ENCODE results near the gene TRIO.

The TRIO gene

GRCh38 chr5:14417276-14417730 lies 274.2 kb downstream of the TRIO start:
- no peak overlapping the region for H2BK5ac ChIP-seq (ENCODE audit: low read depth, low read length, poor library complexity)
- no peak for DNase-seq
- no peak overlapping the region for H3K4me2 ChIP-seq (ENCODE audit: low read length)
- peaks cover 2% of the 10 kb centered on the region for H3K79me2 ChIP-seq (ENCODE audit: control insufficient read depth, insufficient read depth, low read length, poor library complexity)
- no peak overlapping the region for H2BK12ac ChIP-seq (ENCODE audit: low read length)
- H3K23ac ChIP-seq (ENCODE audit: low read length) = no peak overlapping the region
- no peak overlapping the region for H3K4me3 ChIP-seq (ENCODE audit: low read depth, low read length)
- no peak overlapping the region for H3K18ac ChIP-seq (ENCODE audit: low read length)
- H2AK5ac ChIP-seq (ENCODE audit: low read length) = no peak overlapping the region
- no peak overlapping the region for H3K14ac ChIP-seq (ENCODE audit: low read length)
- no peak overlapping the region for H2AFZ ChIP-seq (ENCODE audit: insufficient read depth, low read length, poor library complexity)
- peaks cover 13% of the 10 kb centered on the region for H3K79me1 ChIP-seq (ENCODE audit: low read length)
- H3K36me3 ChIP-seq (ENCODE audit: control insufficient read depth in 1 of 2, insufficient read depth in 2 of 2, low read length in 2 of 2) = peaks cover 45 to 62% of the 10 kb centered on the region in 2 experiments
- peak overlapping the region; percentile 60 for H3K27ac ChIP-seq (ENCODE audit: low read depth, low read length)
- H3K27me3 ChIP-seq (ENCODE audit: insufficient read depth, low read length) = no peaks in the 10 kb centered on the region
- H3K9ac ChIP-seq (ENCODE audit: low read length) = no peak overlapping the region
- no peaks in the 10 kb centered on the region for H3K9me3 ChIP-seq (ENCODE audit: insufficient read depth, low read depth, low read length)
- H4K8ac ChIP-seq (ENCODE audit: low read depth, low read length) = no peak overlapping the region
- H3K4ac ChIP-seq (ENCODE audit: low read depth, low read length) = no peak overlapping the region
- peaks cover 16 to 21% of the 10 kb centered on the region in 2 experiments for H3K4me1 ChIP-seq (ENCODE audit: control insufficient read depth in 1 of 2, insufficient read depth in 2 of 2, low read length in 2 of 2)
- H4K12ac ChIP-seq (ENCODE audit: low read depth, low read length) = no peak overlapping the region
- WGBS (ENCODE audit: extremely low coverage, insufficient coverage, insufficient read length) = no CpG with 5 or more reads among the region's 5 CpGs
- H4K91ac ChIP-seq (ENCODE audit: low read depth, low read length) = no peak overlapping the region
- no peak overlapping the region for H2BK120ac ChIP-seq (ENCODE audit: insufficient read depth, low read length, poor library complexity)

GRCh38 chr5:14417792-14418765 lies 274.9 kb downstream of the TRIO start:
- Histone ChIP-seq H3K27ac (ENCODE audit: low read depth, low read length) (peak overlapping the region; percentile 60), H2AFZ (ENCODE audit: insufficient read depth, low read length, poor library complexity) (no peak overlapping the region), H3K79me2 (ENCODE audit: control insufficient read depth, insufficient read depth, low read length, poor library complexity) (peaks cover 2% of the 10 kb centered on the region), H2BK120ac (ENCODE audit: insufficient read depth, low read length, poor library complexity) (peak overlapping the region; percentile 59), H3K9ac (ENCODE audit: low read length) (no peak overlapping the region), H3K79me1 (ENCODE audit: low read length) (peaks cover 13% of the 10 kb centered on the region), H3K27me3 (ENCODE audit: insufficient read depth, low read length) (no peaks in the 10 kb centered on the region), H3K4me3 (ENCODE audit: low read depth, low read length) (no peak overlapping the region), H3K4ac (ENCODE audit: low read depth, low read length) (peak overlapping the region; percentile 24), H2BK12ac (ENCODE audit: low read length) (peak overlapping the region; percentile 47), H3K14ac (ENCODE audit: low read length) (peak overlapping the region; percentile 47), H4K91ac (ENCODE audit: low read depth, low read length) (peak overlapping the region; percentile 71), H2BK5ac (ENCODE audit: low read depth, low read length, poor library complexity) (peak overlapping the region; percentile 28), H3K9me3 (ENCODE audit: insufficient read depth, low read depth, low read length) (no peaks in the 10 kb centered on the region), H4K8ac (ENCODE audit: low read depth, low read length) (peak overlapping the region; percentile 37), H3K4me2 (ENCODE audit: low read length) (no peak overlapping the region), H2AK5ac (ENCODE audit: low read length) (peak overlapping the region; percentile 59), H3K18ac (ENCODE audit: low read length) (peak overlapping the region; percentile 9), H3K4me1 (ENCODE audit: control insufficient read depth in 1 of 2, insufficient read depth in 2 of 2, low read length in 2 of 2) (peaks cover 19 to 25% of the 10 kb centered on the region in 2 experiments), H3K36me3 (ENCODE audit: control insufficient read depth in 1 of 2, insufficient read depth in 2 of 2, low read length in 2 of 2) (peaks cover 42 to 59% of the 10 kb centered on the region in 2 experiments), H3K23ac (ENCODE audit: low read length) (no peak overlapping the region), H4K12ac (ENCODE audit: low read depth, low read length) (no peak overlapping the region)
- WGBS (ENCODE audit: extremely low coverage, insufficient coverage, insufficient read length) = no CpG with 5 or more reads among the region's 17 CpGs
- DNase-seq = no peak

- no peak overlapping the region for H3K27ac ChIP-seq (ENCODE audit: low read depth, low read length)
- H3K9ac ChIP-seq (ENCODE audit: low read length) = no peak overlapping the region
- peak overlapping the region; percentile 11 for H3K14ac ChIP-seq (ENCODE audit: low read length)
- peaks cover 20 to 29% of the 10 kb centered on the region in 2 experiments for H3K4me1 ChIP-seq (ENCODE audit: control insufficient read depth in 1 of 2, insufficient read depth in 2 of 2, low read length in 2 of 2)
- no peak overlapping the region for H2BK120ac ChIP-seq (ENCODE audit: insufficient read depth, low read length, poor library complexity)
- H2AK5ac ChIP-seq (ENCODE audit: low read length) = no peak overlapping the region
- H4K12ac ChIP-seq (ENCODE audit: low read depth, low read length) = no peak overlapping the region
- no peak overlapping the region for H4K8ac ChIP-seq (ENCODE audit: low read depth, low read length)
- no peak overlapping the region for H2BK5ac ChIP-seq (ENCODE audit: low read depth, low read length, poor library complexity)
- H3K79me2 ChIP-seq (ENCODE audit: control insufficient read depth, insufficient read depth, low read length, poor library complexity) = peaks cover 2% of the 10 kb centered on the region
- no peaks in the 10 kb centered on the region for H3K9me3 ChIP-seq (ENCODE audit: insufficient read depth, low read depth, low read length)
- H3K18ac ChIP-seq (ENCODE audit: low read length) = peak overlapping the region; percentile 82
- H3K4me2 ChIP-seq (ENCODE audit: low read length) = no peak overlapping the region
- no peak overlapping the region for H2BK12ac ChIP-seq (ENCODE audit: low read length)
- peaks cover 39 to 51% of the 10 kb centered on the region in 2 experiments for H3K36me3 ChIP-seq (ENCODE audit: control insufficient read depth in 1 of 2, insufficient read depth in 2 of 2, low read length in 2 of 2)
- no peak overlapping the region for H3K4ac ChIP-seq (ENCODE audit: low read depth, low read length)
- no peak for DNase-seq
- no peak overlapping the region for H3K4me3 ChIP-seq (ENCODE audit: low read depth, low read length)
- H3K27me3 ChIP-seq (ENCODE audit: insufficient read depth, low read length) = no peaks in the 10 kb centered on the region
- no CpG with 5 or more reads among the region's 12 CpGs for WGBS (ENCODE audit: extremely low coverage, insufficient coverage, insufficient read length)
- peaks cover 13% of the 10 kb centered on the region for H3K79me1 ChIP-seq (ENCODE audit: low read length)
- H2AFZ ChIP-seq (ENCODE audit: insufficient read depth, low read length, poor library complexity) = no peak overlapping the region
- no peak overlapping the region for H3K23ac ChIP-seq (ENCODE audit: low read length)
- H4K91ac ChIP-seq (ENCODE audit: low read depth, low read length) = peak overlapping the region; percentile 0
Measured at GRCh38 chr5:14419686-14420085, 276.5 kb downstream of the TRIO start.

DNA sequence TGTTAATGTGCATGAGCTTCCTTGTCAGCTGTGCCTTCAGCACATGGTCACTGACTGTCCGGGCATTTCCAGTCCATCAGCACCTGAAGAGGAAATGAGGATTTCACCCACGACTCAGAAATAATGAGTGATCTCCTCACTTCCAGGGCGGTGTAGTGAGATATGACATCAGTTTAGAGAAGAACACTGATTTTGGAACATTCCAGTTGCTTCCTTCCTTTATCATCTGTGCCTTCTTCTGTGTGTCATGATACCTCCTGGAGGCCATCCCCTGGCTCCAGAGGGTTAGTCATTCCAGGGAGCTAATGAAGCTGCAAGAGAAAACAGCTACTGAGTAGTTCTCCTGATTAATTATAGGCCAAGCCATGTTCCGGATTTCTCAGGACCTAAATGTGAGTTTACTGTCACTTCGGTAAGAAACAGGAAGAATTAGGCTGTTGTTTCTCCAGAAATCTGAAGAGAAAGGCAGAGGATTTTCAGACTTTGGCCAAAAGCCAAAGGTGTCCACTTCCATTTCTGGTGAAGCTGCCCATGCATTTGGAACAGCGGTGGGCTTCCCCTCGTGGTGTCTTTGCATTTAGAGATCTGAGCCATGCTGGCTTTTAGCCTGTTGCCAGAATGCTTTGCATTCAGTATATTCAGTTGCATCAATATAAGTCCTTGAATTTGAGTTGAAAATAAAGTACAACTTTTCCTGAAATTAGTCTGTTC lies 277.1 kb downstream of the TRIO start:
- Histone ChIP-seq H3K23ac (ENCODE audit: low read length) (no peak overlapping the region), H3K9me3 (ENCODE audit: insufficient read depth, low read depth, low read length) (no peaks in the 10 kb centered on the region), H3K4me2 (ENCODE audit: low read length) (no peak overlapping the region), H4K12ac (ENCODE audit: low read depth, low read length) (no peak overlapping the region), H2AFZ (ENCODE audit: insufficient read depth, low read length, poor library complexity) (no peak overlapping the region), H2BK12ac (ENCODE audit: low read length) (no peak overlapping the region), H3K14ac (ENCODE audit: low read length) (no peak overlapping the region), H3K18ac (ENCODE audit: low read length) (peak overlapping the region; percentile 82), H3K4me3 (ENCODE audit: low read depth, low read length) (no peak overlapping the region), H3K9ac (ENCODE audit: low read length) (no peak overlapping the region), H3K79me1 (ENCODE audit: low read length) (peaks cover 13% of the 10 kb centered on the region), H4K8ac (ENCODE audit: low read depth, low read length) (no peak overlapping the region), H2BK120ac (ENCODE audit: insufficient read depth, low read length, poor library complexity) (no peak overlapping the region), H3K27me3 (ENCODE audit: insufficient read depth, low read length) (no peaks in the 10 kb centered on the region), H3K27ac (ENCODE audit: low read depth, low read length) (no peak overlapping the region), H3K79me2 (ENCODE audit: control insufficient read depth, insufficient read depth, low read length, poor library complexity) (peaks cover 2% of the 10 kb centered on the region), H2BK5ac (ENCODE audit: low read depth, low read length, poor library complexity) (no peak overlapping the region), H4K91ac (ENCODE audit: low read depth, low read length) (no peak overlapping the region), H2AK5ac (ENCODE audit: low read length) (no peak overlapping the region), H3K4ac (ENCODE audit: low read depth, low read length) (no peak overlapping the region), H3K4me1 (ENCODE audit: control insufficient read depth in 1 of 2, insufficient read depth in 2 of 2, low read length in 2 of 2) (peaks cover 20 to 29% of the 10 kb centered on the region in 2 experiments), H3K36me3 (ENCODE audit: control insufficient read depth in 1 of 2, insufficient read depth in 2 of 2, low read length in 2 of 2) (peaks cover 36 to 46% of the 10 kb centered on the region in 2 experiments)
- no peak for DNase-seq
- WGBS (ENCODE audit: extremely low coverage, insufficient coverage, insufficient read length) = no CpG with 5 or more reads among the region's 7 CpGs

All from trophoblast cell (in vitro differentiated cells and primary cell).